GM10847 (cell line): ENCODE data around the gene PPP3CA.

Experiments
- POLR2A ChIP-seq: IDR thresholded peaks from 2 replicates; pipeline ENCODE4 v1.6.1; 2011; ENCODE audit not compliant: insufficient read length; ENCODE audit errors: extremely low read depth

The PPP3CA gene

GRCh38 chr4:101253121-101253520 lies 94.2 kb downstream of the PPP3CA start:
- no peak for TF ChIP-seq POLR2A

DNA sequence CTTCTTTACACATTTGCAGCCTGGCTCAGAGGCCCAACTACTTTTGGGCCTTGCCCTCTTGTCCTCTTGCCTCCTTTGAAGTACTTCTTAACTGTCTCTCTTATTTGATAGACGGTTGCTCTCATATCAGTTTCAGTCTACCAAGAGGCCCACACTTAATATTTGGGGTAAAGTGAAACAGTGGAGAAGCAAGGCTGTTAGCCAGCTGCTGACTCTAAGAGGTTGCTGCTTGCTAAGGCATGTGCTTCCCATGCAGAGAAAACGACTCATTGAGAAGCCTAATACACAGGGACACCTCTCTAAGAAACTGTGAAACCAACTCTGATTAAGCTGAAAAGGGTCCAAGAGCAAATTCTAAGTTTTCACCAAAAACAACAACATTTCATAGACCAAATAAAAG lies 94.6 kb downstream of the PPP3CA start:
- no peak for TF ChIP-seq POLR2A

GRCh38 chr4:101251261-101251660 lies 96.1 kb downstream of the PPP3CA start:
- TF ChIP-seq POLR2A, result no peak

GRCh38 chr4:101244349-101244748 lies 103.0 kb downstream of the PPP3CA start:
- TF ChIP-seq POLR2A, result no peak

DNA sequence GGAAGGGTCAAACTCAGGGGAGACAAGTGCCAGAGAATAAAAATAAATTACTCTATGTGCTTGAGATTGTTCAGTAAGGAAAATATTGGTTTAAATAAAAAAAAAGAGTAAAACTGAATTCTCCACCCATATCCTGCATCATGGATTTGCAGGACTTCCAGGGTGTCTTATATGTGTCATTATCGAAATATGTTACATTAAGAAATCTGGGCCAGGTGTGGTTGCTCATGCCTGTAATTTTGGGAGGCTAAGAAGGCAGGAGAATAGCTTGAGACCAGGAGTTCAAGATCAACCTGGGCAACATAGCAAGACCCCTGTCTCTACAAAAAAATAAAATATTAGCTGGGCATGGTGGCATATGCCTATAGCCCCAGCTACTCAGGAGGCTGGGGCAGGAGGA lies 104.9 kb downstream of the PPP3CA start:
- no peak for TF ChIP-seq POLR2A

DNA sequence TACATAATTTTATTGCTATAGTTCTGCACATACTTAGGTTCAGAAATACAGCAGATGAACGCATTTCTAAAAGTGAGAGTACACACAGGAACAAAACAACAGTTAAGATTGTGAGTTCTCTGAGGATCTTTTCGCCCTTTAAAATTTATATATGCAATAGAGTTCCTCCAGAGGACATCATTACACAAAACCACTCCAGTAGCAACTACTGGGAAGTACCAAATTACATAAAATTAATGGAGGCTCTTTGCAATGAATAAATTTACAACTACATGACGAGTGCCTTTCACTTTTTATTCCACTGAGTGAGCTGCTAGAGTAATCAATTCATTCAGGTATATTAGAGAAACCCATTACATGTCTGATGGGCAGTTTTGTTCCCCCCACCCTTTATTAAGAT lies 107.2 kb downstream of the PPP3CA start:
- no peak for TF ChIP-seq POLR2A

DNA sequence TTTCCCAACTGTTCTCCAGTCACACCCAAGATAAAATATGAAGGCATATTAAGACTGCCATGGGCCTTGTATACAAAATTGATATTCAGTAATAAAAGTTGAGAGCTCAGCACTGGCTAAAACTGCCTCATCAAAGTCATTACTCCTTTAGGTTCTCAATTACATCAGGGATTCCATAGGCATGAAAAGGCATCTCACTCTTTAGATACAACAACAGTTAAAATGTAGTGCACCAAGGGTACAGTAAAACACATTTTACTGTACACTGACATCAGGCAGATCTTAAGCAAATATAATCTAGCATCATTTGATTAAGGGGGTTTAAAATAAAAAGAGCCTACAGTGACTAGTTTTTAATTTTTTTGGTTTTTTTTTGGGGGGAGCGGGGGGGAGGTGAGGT lies 107.7 kb downstream of the PPP3CA start:
- TF ChIP-seq POLR2A, result no peak

- TF ChIP-seq POLR2A, result no peak
These were observed 108.6 kb downstream of the PPP3CA start for GRCh38 chr4:101238706-101239105.

GRCh38 chr4:101237773-101238172 lies 109.6 kb downstream of the PPP3CA start:
- no peak for TF ChIP-seq POLR2A

GRCh38 chr4:101236097-101236496 lies 111.2 kb downstream of the PPP3CA start:
- TF ChIP-seq POLR2A, result no peak

DNA sequence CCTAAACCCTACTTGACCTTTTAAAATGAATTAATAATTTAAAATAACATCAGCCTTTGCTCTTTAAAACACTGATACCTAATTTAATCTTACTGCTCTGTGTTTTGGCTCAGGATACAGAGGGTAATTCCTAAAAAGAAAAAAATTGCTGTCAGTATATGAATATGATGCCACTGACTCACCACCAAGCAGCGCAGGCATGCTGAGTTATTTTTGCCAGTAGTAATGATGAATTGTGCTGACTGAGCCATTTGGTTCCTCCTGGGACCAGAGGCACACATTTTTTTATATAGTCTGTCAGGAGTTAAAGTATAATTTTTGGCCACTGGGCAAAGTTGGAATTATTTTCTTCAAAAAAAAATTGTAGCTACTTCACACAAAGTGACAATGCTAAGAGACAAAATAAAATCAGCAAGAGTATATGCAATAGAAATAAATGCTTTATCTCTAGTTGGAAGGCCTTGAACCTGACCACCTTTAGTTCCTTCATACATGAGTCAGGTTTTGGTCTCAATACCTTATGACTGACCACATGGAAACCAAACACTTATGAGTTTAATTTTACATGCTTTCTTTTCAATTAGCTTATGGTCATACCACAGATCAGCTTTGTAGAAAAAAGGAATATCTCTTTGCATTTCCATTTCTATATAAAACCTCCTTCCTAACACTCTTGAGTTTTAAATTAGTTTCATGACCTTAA lies 115.1 kb downstream of the PPP3CA start:
- TF ChIP-seq POLR2A, result no peak

- TF ChIP-seq POLR2A, result no peak
These were observed 116.4 kb downstream of the PPP3CA start for GRCh38 chr4:101230801-101231426.

- no peak for TF ChIP-seq POLR2A
These were observed 118.2 kb downstream of the PPP3CA start for GRCh38 chr4:101229116-101229515.

- TF ChIP-seq POLR2A, result no peak
These were observed 119.6 kb downstream of the PPP3CA start for GRCh38 chr4:101227715-101228114.

DNA sequence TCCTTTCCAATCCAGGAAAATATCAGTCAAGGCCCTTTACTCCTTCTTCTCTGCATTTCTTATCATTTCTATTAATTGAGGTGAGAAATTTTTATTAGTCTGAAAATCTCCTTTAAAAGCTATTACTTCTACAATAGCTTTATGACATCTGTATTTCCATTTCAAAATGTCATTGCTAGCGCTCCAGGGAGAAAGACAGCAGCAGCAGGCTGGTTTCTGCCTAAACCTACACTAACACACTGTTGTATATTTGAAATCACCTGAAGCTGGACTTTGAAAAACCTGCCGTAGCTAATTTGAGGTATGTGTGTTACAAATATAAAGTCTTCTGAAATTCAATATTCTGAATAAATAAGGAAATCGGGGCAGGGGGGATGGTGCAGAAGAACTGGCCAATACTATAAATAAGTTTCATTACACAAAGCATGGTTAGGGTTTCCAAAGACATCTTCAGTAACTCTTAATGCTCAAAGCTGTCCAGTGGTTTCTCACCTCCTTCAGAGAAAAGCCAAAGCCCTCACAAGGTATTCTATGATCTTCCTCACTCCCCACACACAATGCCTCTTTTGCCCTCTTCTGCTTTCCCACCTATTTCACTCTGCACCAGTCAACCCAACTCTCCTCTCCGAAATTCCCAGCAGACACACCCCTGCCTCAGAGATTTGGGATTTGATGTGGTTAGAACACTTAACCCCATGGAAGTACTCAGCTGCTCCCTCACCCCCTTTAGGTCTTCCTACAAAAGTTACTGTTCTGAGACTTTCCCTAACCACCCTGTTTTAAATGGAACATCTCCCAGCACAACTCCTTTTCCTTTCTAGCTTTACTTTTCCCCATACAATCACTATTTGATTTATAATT lies 122.7 kb downstream of the PPP3CA start:
- TF ChIP-seq POLR2A, result no peak
